GM18507 (cell line): Measurements from ENCODE around the gene CNPY4.

Source experiments
- DNase-seq: peaks from one replicate; pipeline ENCODE4 v3.0.0; 2011; ENCODE audit warnings: low read depth; ENCODE audit not compliant: insufficient read length; ENCODE audit errors: extremely low spot score
- FAIRE-seq: peaks from 2 replicates; lab custom pipeline; 2011; peaks lifted over from hg19 to GRCh38; lab: Jason Lieb, UNC

CNPY4 gene

DNA sequence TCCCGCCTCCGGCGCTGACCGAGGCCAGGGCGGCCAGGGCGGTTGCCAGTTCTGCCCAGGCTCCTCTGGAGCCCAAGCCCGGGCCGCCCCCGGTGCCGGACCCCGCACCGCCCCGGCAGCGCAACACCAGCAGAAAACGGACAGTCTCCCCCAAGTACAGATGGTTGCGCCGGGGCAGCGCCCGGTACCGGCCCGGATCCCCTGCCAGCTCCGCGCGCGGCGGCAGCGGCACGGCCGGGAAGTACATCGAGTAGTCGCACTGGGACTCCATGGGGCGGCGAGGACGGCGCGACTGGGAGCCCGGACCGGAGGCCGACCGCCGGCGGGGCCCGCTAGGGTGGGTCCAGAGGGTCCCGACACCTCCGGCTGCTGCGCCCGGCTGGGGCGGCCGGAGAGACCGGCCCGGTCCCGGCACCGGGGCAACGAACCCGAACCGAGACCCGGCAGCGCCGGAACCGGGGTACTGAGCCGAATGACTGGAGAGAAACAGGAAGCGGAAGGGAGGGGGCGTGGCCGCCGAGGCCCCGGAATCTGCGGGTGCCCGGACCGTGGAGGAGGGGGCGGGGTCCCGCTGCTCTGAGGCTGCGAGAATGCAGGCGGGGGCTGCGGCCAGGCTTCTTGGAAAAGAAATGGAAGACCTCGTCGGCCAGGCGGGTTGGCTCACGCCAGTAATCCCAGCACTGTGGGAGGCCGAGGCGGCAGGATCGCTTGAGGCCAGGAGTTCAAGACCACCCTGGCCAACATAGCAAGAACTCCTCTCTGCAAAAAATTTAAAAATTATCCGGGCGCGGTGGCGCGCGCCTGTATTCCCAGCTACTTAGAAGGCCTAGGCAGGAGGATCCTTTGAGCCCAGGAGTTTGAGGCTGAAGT, 39.0 kb downstream of the CNPY4 start, which contains the start of gene TRAPPC14:
TRAPPC14 (minus strand) TSS at position 495 of the 870 bp plus-strand sequence; CDS start at position 271, 224 bp downstream.
- peak; percentile 62 for FAIRE-seq
- DNase-seq = peak; percentile 91

GRCh38 chr7:100159099-100159623, 39.7 kb downstream of the CNPY4 start:
- FAIRE-seq (no peak), DNase-seq (no peak)

DNA sequence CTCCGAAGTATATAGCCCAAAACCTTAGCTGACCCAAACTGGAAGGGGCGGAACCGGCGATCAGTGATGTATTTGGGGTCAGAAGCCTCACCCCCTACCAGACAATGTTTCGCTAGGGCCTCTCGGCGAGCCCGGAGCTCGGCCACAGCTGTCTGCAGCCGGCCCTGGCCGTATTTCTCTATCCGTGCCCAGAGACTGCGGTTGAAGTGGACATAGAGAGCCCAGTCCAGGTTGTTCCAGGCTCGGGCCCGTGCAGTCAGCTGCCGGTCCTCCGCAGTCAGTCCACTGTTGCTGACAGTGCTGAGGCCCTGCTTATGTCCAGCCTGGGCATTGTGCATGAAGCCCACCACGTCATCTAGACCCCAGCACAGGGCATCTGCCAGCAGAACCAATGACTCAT, 40.6 kb downstream of the CNPY4 start:
- DNase-seq (no peak), FAIRE-seq (no peak)

GRCh38 chr7:100163006-100163531, 43.6 kb downstream of the CNPY4 start:
- no peak for DNase-seq
- FAIRE-seq = no peak

GRCh38 chr7:100163871-100164270, 44.4 kb downstream of the CNPY4 start:
- DNase-seq (no peak), FAIRE-seq (no peak)

DNA sequence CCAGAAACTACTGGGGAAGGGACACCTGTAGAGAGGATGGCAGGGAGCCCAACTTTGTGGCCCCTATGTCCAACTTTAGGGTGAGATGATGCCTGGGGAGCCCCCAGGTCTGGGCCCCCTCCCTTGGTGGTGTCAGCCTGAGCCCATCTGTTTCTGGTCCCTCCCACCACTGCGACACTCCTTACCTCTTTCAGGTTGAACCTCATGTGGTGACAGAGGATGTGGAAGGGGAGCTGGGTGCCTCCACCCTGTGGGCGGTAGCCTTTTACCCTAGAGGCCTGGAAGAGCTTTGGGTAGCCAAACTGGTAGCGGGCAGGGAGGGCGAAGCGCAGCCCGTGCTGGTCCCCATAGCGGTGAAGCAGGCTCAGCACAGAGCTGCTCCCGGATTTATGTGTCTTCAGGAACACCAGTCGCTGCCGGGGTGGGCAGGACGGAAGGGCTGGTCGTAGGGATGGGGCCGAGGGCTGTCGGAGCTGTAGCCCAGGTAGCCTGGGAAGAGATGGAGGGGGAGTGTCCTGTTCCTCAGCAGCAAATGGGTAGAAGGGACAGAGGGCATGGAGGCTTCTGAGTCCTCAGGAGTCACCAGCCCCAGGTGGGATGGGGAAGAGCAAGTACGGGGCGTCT, 47.0 kb downstream of the CNPY4 start:
- DNase-seq = no peak

DNA sequence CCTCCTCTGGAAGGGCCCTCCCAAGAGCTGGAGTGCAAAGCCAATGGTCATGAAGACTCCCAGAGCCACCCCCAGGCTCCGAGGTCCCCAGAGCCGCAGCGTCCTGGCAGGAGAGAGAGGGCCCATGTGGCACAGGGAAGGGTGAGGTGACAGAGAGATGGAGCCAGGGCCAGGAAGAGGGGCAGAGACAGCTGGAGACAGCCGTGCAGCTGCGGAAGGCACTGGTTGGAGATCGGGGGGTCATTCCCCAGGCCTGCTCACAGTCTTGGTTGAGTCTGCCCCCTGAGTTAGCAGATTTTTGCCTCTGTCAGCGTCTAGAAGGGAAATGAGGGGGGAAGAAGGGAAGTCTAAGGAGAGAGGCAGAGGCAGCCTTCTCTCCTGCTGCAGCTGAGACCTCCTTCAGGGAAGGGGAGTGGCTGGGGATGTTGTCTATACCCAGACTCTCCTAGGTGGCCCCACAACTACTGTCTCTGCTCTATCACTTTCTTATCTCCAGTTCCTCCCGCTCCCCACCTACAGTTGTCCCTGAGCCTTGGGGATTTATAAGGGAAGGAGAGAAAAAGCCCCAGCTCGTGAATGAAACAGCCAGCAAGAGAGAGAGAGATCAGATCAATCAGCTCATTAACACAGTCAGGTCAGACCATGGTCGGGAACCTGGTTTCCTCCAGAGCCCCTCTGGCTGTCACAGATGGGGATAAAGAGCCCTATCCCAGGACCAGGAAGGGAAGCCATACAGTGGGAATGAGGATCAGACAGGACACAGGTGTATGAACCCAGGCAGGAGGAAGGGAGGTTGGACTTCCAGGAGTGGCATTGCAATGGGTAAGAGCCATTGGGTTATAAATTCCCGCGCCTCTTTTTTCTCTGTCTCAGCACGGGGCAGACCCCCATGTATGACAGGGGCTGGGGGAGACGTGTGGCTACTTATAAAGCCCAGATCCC, 47.8 kb downstream of the CNPY4 start:
- no peak for DNase-seq
- no peak for FAIRE-seq

More for the DNA sequence above, 47.0 kb downstream of the CNPY4 start:
- FAIRE-seq = no peak

DNA sequence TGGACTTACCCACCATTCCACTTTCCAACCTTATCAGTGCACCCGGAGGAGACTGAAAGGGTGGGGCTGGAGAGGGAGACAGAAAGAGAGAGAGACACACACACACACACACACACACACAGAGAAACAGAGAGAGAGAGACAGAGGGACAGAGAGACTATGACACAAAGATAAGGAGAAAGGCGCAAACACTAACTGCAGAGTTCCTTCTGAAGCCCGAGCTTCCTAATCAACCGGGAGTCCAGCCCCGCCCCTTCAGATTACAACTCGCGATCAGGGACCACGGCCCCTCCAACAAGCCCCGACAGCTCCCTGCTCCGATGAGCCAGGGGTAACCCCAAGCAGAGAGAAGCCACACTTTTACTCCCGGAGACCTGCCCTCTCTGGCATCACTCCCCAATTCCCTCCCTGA, 48.5 kb downstream of the CNPY4 start:
- FAIRE-seq = no peak
- DNase-seq = no peak

DNA sequence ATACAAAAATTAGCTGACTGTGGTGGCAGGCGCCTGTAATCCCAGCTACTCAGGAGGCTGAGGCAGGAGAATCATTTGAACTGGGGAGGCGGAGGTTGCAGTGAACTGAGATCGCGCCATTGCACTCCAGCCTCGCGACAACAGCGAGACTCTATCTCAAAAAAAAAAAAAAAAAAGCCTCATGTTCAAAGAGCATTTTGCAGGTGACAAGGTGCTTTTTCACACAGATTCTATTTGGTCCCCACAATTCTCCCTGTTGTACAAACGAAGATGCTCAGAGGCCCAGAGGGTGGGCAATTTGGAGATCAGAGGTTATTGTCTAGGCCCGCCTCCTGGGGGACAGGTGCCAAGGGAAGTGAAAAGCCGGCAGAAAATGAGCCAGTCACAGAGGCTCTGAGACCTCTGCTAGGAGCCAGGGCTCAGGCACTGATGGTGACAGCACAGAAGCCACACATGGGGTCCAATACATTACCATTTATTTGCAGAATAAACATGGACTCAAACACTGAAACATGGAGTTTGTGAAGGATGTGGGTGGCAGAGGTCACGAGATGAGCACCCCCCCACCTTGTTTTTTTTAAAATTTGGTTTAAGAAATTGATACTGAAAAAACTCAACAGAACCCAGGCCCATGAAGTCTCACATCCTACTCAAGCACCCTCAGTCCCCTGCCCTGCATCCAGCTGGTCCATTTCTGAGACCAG, 49.9 kb downstream of the CNPY4 start:
- FAIRE-seq (no peak), DNase-seq (no peak)

DNA sequence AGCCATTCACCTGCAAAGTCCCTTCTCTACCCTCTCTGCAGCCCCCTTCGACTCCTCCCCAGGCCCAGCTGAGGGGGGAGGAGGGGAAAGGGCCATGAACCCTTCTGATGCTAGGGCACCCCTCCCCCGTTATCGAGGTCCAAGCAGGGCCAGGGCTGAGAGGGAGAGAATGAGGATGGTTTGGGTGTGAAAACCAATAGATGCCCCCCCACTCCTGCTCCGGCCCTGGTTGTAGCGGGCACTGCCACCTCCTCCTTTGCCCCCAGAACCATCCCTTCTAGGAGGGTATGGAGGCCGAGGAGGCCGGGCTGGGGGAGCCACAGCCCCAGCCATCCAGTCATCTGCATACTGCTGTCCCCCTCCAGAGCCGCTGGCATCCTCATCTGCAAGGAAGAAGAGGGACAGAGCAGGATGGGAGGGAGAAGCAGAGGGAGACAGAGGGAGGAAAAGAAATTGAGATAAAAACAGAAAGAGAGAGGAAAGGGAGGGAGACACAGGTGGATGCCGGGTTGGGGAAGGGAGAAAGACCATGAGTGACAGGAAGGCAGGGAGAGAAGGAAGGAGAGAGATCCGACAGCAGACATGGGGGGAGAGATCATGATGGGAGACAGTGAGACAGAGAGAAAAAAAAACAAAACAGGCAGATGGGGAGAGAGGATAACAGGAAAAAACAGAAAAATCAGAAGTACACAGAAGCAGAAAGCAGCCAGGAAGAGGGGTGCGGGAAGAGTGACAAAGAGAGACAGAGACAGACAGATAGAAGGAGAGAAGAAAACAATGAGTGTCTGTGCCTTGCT, 50.9 kb downstream of the CNPY4 start:
- no peak for DNase-seq
- FAIRE-seq = no peak

GRCh38 chr7:100171087-100171681, 51.8 kb downstream of the CNPY4 start:
- FAIRE-seq = no peak

DNA sequence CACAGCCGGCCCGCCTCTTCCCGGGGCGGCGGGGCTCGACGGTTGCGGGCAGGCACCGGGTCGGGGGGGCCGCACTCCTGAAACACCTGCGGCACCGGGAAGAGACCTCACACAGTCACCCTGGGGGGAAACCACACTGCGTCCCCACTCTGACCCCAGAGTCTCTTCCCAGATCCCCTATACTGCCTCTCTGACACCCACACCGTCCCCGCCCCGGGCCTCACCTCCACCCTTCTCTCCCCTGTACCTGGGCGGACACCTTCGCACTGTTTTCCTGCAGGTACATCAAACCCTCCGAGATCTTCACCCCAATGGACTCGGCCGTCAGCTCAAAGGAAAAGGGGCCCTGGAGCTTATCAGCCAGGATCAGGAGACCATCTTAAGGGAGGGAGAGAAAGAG, 52.4 kb downstream of the CNPY4 start:
- FAIRE-seq = no peak
- no peak for DNase-seq

More at GRCh38 chr7:100171087-100171681, 51.8 kb downstream of the CNPY4 start:
- DNase-seq = no peak

DNA sequence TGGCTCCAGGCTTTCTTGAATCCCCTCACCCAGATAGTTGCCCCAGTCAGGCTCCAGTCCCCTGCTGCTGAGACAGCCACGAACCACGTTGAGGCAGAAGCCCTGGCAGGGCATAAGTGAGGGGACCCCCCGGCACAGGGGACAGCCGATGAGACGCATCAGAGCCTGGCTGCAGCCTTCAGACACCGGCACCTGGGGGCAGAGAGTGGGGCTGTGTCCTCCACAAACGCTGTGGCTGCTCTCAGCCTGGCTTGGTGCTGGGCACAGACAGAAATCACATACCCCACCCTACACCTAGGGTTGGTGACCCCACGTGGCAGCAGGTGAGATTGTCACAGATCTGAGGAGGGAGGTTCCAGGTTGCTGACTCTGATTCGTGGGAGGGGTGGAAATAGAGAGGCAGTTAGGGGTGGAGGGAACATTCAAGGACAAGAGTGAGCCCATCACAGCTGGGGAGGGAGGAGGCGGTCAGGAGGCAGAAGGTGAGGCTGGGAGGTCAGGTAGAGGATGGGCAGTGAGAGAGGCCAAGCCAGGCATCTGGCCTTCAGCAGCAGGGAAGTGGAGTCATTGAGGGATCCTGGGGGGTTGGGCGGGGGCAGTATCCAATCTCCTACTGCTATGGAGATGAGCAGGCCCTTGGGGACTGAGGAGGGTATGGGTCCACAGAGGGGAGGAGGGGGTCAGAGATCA, 54.5 kb downstream of the CNPY4 start:
- DNase-seq = no peak
- FAIRE-seq = no peak

GRCh38 chr7:100174582-100174981, 55.1 kb downstream of the CNPY4 start:
- FAIRE-seq (no peak), DNase-seq (no peak)
